GM21447 (cell line): ENCODE data around the gene PRICKLE4.

ENCODE experiments used
- ATAC-seq: cut with Tn5 transposase; IDR thresholded peaks from one replicate; pipeline ENCODE4 v1.9.1; 2021; ENCODE audit not compliant: unreplicated experiment

Gene PRICKLE4

GRCh38 chr6:41770381-41771057 lies 10.1 kb upstream of the PRICKLE4 start:
- no peak for ATAC-seq

- ATAC-seq = no peak
These were observed 9.3 kb upstream of the PRICKLE4 start for GRCh38 chr6:41771058-41771983.

- no peak for ATAC-seq
These were observed 5.7 kb upstream of the PRICKLE4 start for GRCh38 chr6:41774841-41775240.

GRCh38 chr6:41775293-41775882 lies 5.2 kb upstream of the PRICKLE4 start:
- no peak for ATAC-seq

GRCh38 chr6:41777551-41778285 lies 2.9 kb upstream of the PRICKLE4 start:
- ATAC-seq = no peak

GRCh38 chr6:41778895-41779294 lies 1.7 kb upstream of the PRICKLE4 start:
- no peak for ATAC-seq

- no peak for ATAC-seq
These were observed 1.2 kb upstream of the PRICKLE4 start for GRCh38 chr6:41779336-41779735.

- peak; percentile 94 for ATAC-seq
These were observed 613 bp upstream of the PRICKLE4 start, which contains the start of gene FRS3 for GRCh38 chr6:41779788-41780550. Gene FRS3 (minus strand): TSS chr6:41779900. CDS start chr6:41776987, 2,913 bp downstream.

GRCh38 chr6:41781366-41781730 lies 766 bp downstream of the PRICKLE4 start:
- no peak for ATAC-seq

- ATAC-seq = no peak
These were observed 2.7 kb downstream of the PRICKLE4 start for GRCh38 chr6:41783106-41783780.

- no peak for ATAC-seq
These were observed 4.1 kb downstream of the PRICKLE4 start for GRCh38 chr6:41784581-41785171.

GRCh38 chr6:41785254-41785653 lies 4.7 kb downstream of the PRICKLE4 start:
- no peak for ATAC-seq

GRCh38 chr6:41785689-41786450 lies 5.3 kb downstream of the PRICKLE4 start:
- no peak for ATAC-seq

- peak; percentile 55 for ATAC-seq
These were observed 6.1 kb downstream of the PRICKLE4 start for GRCh38 chr6:41786451-41787218.

- ATAC-seq = peak; percentile 79
These were observed 6.8 kb downstream of the PRICKLE4 start, which contains the start of gene TOMM6 for GRCh38 chr6:41787219-41787917. Gene TOMM6 (plus strand): TSS chr6:41787694. CDS start chr6:41787698, 4 bp downstream.

GRCh38 chr6:41789390-41789724 lies 8.8 kb downstream of the PRICKLE4 start:
- ATAC-seq = no peak

- no peak for ATAC-seq
These were observed 9.5 kb downstream of the PRICKLE4 start for GRCh38 chr6:41790045-41790444.
